ENCODE measurements around the gene MRPL38.

The MRPL38 gene

GRCh38 chr17:75910699-75911098, 6.0 kb upstream of the MRPL38 start:
- H2BK15ac ChIP-seq (replicated peaks; ENCODE audit: low read depth) = no peak overlapping the region
- H3K4me3 ChIP-seq (ENCODE audit: low read length) = no peak overlapping the region
- H3K4me2 ChIP-seq (ENCODE audit: low read length) = no peak overlapping the region
- WGBS (ENCODE audit: extremely low coverage, insufficient coverage, low lambda C conversion rate) = no CpG with 5 or more reads among the region's 6 CpGs
- no peak overlapping the region for H3K18ac ChIP-seq (ENCODE audit: low read length)
- no peak overlapping the region for H4K8ac ChIP-seq (ENCODE audit: low read depth, low read length)
- no peak overlapping the region for H2BK5ac ChIP-seq (ENCODE audit: low read length)
- no peak overlapping the region for H2AK5ac ChIP-seq (ENCODE audit: low read length)
- no peaks in the 10 kb centered on the region for H3K4me1 ChIP-seq (ENCODE audit: control insufficient read depth, low read depth, low read length)
- H3K36me3 ChIP-seq (ENCODE audit: control insufficient read depth, insufficient read depth, low read length) = no peaks in the 10 kb centered on the region
- no peak overlapping the region for H3K23ac ChIP-seq (ENCODE audit: low read length)
- H3K79me2 ChIP-seq (ENCODE audit: control insufficient read depth, insufficient read depth, low read length) = no peaks in the 10 kb centered on the region
- DNase-seq = peak; percentile 69
- no peaks in the 10 kb centered on the region for H3K27me3 ChIP-seq (ENCODE audit: insufficient read depth, low read length, poor library complexity)
- peak overlapping the region; percentile 52 for H3K56ac ChIP-seq (ENCODE audit: low read length)
- H3K27ac ChIP-seq (ENCODE audit: low read depth, low read length) = no peak overlapping the region
- H3K79me1 ChIP-seq (ENCODE audit: low read length) = no peaks in the 10 kb centered on the region
- no peak overlapping the region for H4K5ac ChIP-seq (ENCODE audit: low read length)
- peak overlapping the region; percentile 13 for H3K9ac ChIP-seq (ENCODE audit: low read length)
- no peak overlapping the region for H2BK120ac ChIP-seq (ENCODE audit: low read depth, low read length)
- H3K4ac ChIP-seq (ENCODE audit: low read depth, low read length) = no peak overlapping the region

GRCh38 chr17:75909812-75910274, 5.2 kb upstream of the MRPL38 start:
- H3K18ac ChIP-seq (ENCODE audit: low read length) = no peak overlapping the region
- no peak overlapping the region for H3K4me3 ChIP-seq (ENCODE audit: low read length)
- no peak overlapping the region for H4K5ac ChIP-seq (ENCODE audit: low read length)
- H4K8ac ChIP-seq (ENCODE audit: low read depth, low read length) = no peak overlapping the region
- no peaks in the 10 kb centered on the region for H3K4me1 ChIP-seq (ENCODE audit: control insufficient read depth, low read depth, low read length)
- H3K56ac ChIP-seq (ENCODE audit: low read length) = no peak overlapping the region
- no peak overlapping the region for H3K4me2 ChIP-seq (ENCODE audit: low read length)
- H2BK15ac ChIP-seq (replicated peaks; ENCODE audit: low read depth) = no peak overlapping the region
- no CpG with 5 or more reads among the region's 11 CpGs for WGBS (ENCODE audit: extremely low coverage, insufficient coverage, low lambda C conversion rate)
- no peak overlapping the region for H2BK5ac ChIP-seq (ENCODE audit: low read length)
- H3K9ac ChIP-seq (ENCODE audit: low read length) = no peak overlapping the region
- no peaks in the 10 kb centered on the region for H3K27me3 ChIP-seq (ENCODE audit: insufficient read depth, low read length, poor library complexity)
- no peak overlapping the region for H3K23ac ChIP-seq (ENCODE audit: low read length)
- no peaks in the 10 kb centered on the region for H3K79me1 ChIP-seq (ENCODE audit: low read length)
- no peak overlapping the region for H3K27ac ChIP-seq (ENCODE audit: low read depth, low read length)
- no peaks in the 10 kb centered on the region for H3K79me2 ChIP-seq (ENCODE audit: control insufficient read depth, insufficient read depth, low read length)
- no peak for DNase-seq
- no peak overlapping the region for H2BK120ac ChIP-seq (ENCODE audit: low read depth, low read length)
- H3K36me3 ChIP-seq (ENCODE audit: control insufficient read depth, insufficient read depth, low read length) = no peaks in the 10 kb centered on the region
- no peak overlapping the region for H3K4ac ChIP-seq (ENCODE audit: low read depth, low read length)
- no peak overlapping the region for H2AK5ac ChIP-seq (ENCODE audit: low read length)

- no peak for DNase-seq
- no peaks in the 10 kb centered on the region for H3K4me1 ChIP-seq (ENCODE audit: control insufficient read depth, low read depth, low read length)
- no peak overlapping the region for H2AK5ac ChIP-seq (ENCODE audit: low read length)
- no peak overlapping the region for H3K4ac ChIP-seq (ENCODE audit: low read depth, low read length)
- H3K79me1 ChIP-seq (ENCODE audit: low read length) = no peaks in the 10 kb centered on the region
- H3K4me3 ChIP-seq (ENCODE audit: low read length) = no peak overlapping the region
- H3K79me2 ChIP-seq (ENCODE audit: control insufficient read depth, insufficient read depth, low read length) = peaks cover under 1% of the 10 kb centered on the region
- H3K56ac ChIP-seq (ENCODE audit: low read length) = no peak overlapping the region
- no peak overlapping the region for H3K18ac ChIP-seq (ENCODE audit: low read length)
- no peak overlapping the region for H4K8ac ChIP-seq (ENCODE audit: low read depth, low read length)
- H2BK120ac ChIP-seq (ENCODE audit: low read depth, low read length) = no peak overlapping the region
- no peak overlapping the region for H3K27ac ChIP-seq (ENCODE audit: low read depth, low read length)
- no peak overlapping the region for H3K4me2 ChIP-seq (ENCODE audit: low read length)
- no peaks in the 10 kb centered on the region for H3K36me3 ChIP-seq (ENCODE audit: control insufficient read depth, insufficient read depth, low read length)
- H3K9ac ChIP-seq (ENCODE audit: low read length) = no peak overlapping the region
- no CpG with 5 or more reads among the region's 14 CpGs for WGBS (ENCODE audit: extremely low coverage, insufficient coverage, low lambda C conversion rate)
- no peak overlapping the region for H2BK5ac ChIP-seq (ENCODE audit: low read length)
- no peak overlapping the region for H3K23ac ChIP-seq (ENCODE audit: low read length)
- no peaks in the 10 kb centered on the region for H3K27me3 ChIP-seq (ENCODE audit: insufficient read depth, low read length, poor library complexity)
- H2BK15ac ChIP-seq (replicated peaks; ENCODE audit: low read depth) = no peak overlapping the region
- H4K5ac ChIP-seq (ENCODE audit: low read length) = no peak overlapping the region
Observed at GRCh38 chr17:75909051-75909811, 4.5 kb upstream of the MRPL38 start.

- Histone ChIP-seq H3K4me1 (ENCODE audit: control insufficient read depth, low read depth, low read length) (no peaks in the 10 kb centered on the region), H2BK120ac (ENCODE audit: low read depth, low read length) (no peak overlapping the region), H3K36me3 (ENCODE audit: control insufficient read depth, insufficient read depth, low read length) (no peaks in the 10 kb centered on the region), H3K27ac (ENCODE audit: low read depth, low read length) (no peak overlapping the region), H3K9ac (ENCODE audit: low read length) (no peak overlapping the region), H3K56ac (ENCODE audit: low read length) (peak overlapping the region; percentile 5), H2AK5ac (ENCODE audit: low read length) (no peak overlapping the region), H2BK15ac (replicated peaks; ENCODE audit: low read depth) (no peak overlapping the region), H4K8ac (ENCODE audit: low read depth, low read length) (no peak overlapping the region), H3K79me2 (ENCODE audit: control insufficient read depth, insufficient read depth, low read length) (peaks cover 5% of the 10 kb centered on the region), H3K23ac (ENCODE audit: low read length) (no peak overlapping the region), H4K5ac (ENCODE audit: low read length) (no peak overlapping the region), H2BK5ac (ENCODE audit: low read length) (no peak overlapping the region), H3K18ac (ENCODE audit: low read length) (no peak overlapping the region), H3K4ac (ENCODE audit: low read depth, low read length) (no peak overlapping the region), H3K4me3 (ENCODE audit: low read length) (no peak overlapping the region), H3K79me1 (ENCODE audit: low read length) (peaks cover 2% of the 10 kb centered on the region), H3K4me2 (ENCODE audit: low read length) (no peak overlapping the region), H3K27me3 (ENCODE audit: insufficient read depth, low read length, poor library complexity) (no peaks in the 10 kb centered on the region)
- WGBS (ENCODE audit: extremely low coverage, insufficient coverage, low lambda C conversion rate) = no CpG with 5 or more reads among the region's 6 CpGs
- peak; percentile 42 for DNase-seq
Observed at GRCh38 chr17:75908201-75908600, 3.5 kb upstream of the MRPL38 start.

DNA sequence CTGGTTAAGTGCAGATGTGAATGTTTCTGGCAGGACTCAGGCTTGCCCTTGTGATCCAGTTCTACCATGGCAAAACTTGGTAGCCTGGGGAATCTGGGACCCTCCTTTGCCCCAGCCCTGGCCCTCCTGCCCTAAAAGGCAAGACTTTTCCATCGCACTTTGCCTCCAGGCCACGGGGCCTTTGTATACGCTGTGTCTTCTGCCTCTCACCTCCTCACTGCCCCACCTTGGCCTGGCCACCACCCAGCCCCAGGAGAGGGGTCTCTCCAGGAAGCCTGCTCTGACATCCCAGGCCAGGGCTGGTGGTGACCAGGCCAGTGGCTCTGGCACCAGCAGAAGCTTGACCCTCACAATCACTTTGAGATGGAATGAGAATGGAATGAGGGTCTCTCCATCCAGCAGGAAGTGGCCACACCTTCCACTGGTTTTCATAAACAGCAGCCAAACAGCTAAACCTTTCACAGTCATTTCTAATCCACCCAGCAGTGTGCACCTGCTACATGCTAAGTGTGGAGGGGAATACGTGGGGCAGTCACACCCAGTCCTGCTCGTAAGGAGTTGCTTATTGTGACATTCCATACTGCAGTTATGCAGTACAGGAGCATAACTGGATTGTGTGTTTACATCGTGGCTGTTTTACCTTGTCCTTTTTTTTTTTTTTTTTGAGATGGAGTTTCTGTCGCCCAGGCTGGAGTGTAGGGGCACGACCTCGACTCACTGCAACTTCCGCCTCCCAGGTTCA, 1.6 kb upstream of the MRPL38 start:
- H3K4me2 ChIP-seq (ENCODE audit: low read length) = no peak overlapping the region
- peaks cover 2% of the 10 kb centered on the region for H3K79me1 ChIP-seq (ENCODE audit: low read length)
- H3K56ac ChIP-seq (ENCODE audit: low read length) = peak overlapping the region; percentile 49
- H3K27me3 ChIP-seq (ENCODE audit: insufficient read depth, low read length, poor library complexity) = no peaks in the 10 kb centered on the region
- H3K4ac ChIP-seq (ENCODE audit: low read depth, low read length) = no peak overlapping the region
- H3K4me1 ChIP-seq (ENCODE audit: control insufficient read depth, low read depth, low read length) = no peaks in the 10 kb centered on the region
- peak overlapping the region; percentile 38 for H2AK5ac ChIP-seq (ENCODE audit: low read length)
- no peak overlapping the region for H3K18ac ChIP-seq (ENCODE audit: low read length)
- no CpG with 5 or more reads among the region's 10 CpGs for WGBS (ENCODE audit: extremely low coverage, insufficient coverage, low lambda C conversion rate)
- H4K8ac ChIP-seq (ENCODE audit: low read depth, low read length) = no peak overlapping the region
- H2BK120ac ChIP-seq (ENCODE audit: low read depth, low read length) = no peak overlapping the region
- no peak overlapping the region for H2BK5ac ChIP-seq (ENCODE audit: low read length)
- no peak overlapping the region for H2BK15ac ChIP-seq (replicated peaks; ENCODE audit: low read depth)
- peaks cover 4% of the 10 kb centered on the region for H3K36me3 ChIP-seq (ENCODE audit: control insufficient read depth, insufficient read depth, low read length)
- peaks cover 5% of the 10 kb centered on the region for H3K79me2 ChIP-seq (ENCODE audit: control insufficient read depth, insufficient read depth, low read length)
- no peak overlapping the region for H3K9ac ChIP-seq (ENCODE audit: low read length)
- no peak overlapping the region for H3K4me3 ChIP-seq (ENCODE audit: low read length)
- no peak for DNase-seq
- H4K5ac ChIP-seq (ENCODE audit: low read length) = no peak overlapping the region
- no peak overlapping the region for H3K27ac ChIP-seq (ENCODE audit: low read depth, low read length)
- no peak overlapping the region for H3K23ac ChIP-seq (ENCODE audit: low read length)
